HG03097 (cell line): ENCODE results near the gene ZNF641.
"Not testable (repeated sequence)": the region's sequence is repeated elsewhere in the genome, so short reads cannot be mapped to it uniquely, and the experiment has no call there.

Experiments used
- ATAC-seq: cut with Tn5 transposase; IDR thresholded peaks from one replicate; pipeline ENCODE4 v1.9.1; 2021; ENCODE audit not compliant: unreplicated experiment, low FRiP score

ZNF641 gene

GRCh38 chr12:48336061-48336460, 14.7 kb downstream of the ZNF641 start:
- no peak for ATAC-seq

- ATAC-seq: no peak
Observed at GRCh38 chr12:48334808-48335207, 15.9 kb downstream of the ZNF641 start.

GRCh38 chr12:48333680-48334079, 17.0 kb downstream of the ZNF641 start:
- ATAC-seq: not testable (repeated sequence)

GRCh38 chr12:48331399-48331798, 19.3 kb downstream of the ZNF641 start:
- ATAC-seq: no peak

- no peak for ATAC-seq
Observed at GRCh38 chr12:48329199-48329939, 21.4 kb downstream of the ZNF641 start.

- ATAC-seq: no peak
Observed at GRCh38 chr12:48316491-48316890, 34.2 kb downstream of the ZNF641 start.

- ATAC-seq: no peak
Observed at GRCh38 chr12:48311313-48311712, 39.4 kb downstream of the ZNF641 start.

- no peak for ATAC-seq
Observed at GRCh38 chr12:48307269-48307668, 43.5 kb downstream of the ZNF641 start.

- no peak for ATAC-seq
Observed at GRCh38 chr12:48305190-48305589, 45.5 kb downstream of the ZNF641 start.

GRCh38 chr12:48302161-48302911, 48.4 kb downstream of the ZNF641 start:
- no peak for ATAC-seq

- no peak for ATAC-seq
Observed at GRCh38 chr12:48300774-48301173, 49.9 kb downstream of the ZNF641 start.

- ATAC-seq: no peak
Observed at GRCh38 chr12:48296586-48297282, 54.0 kb downstream of the ZNF641 start.

GRCh38 chr12:48292040-48292439, 58.7 kb downstream of the ZNF641 start:
- ATAC-seq: no peak

GRCh38 chr12:48291511-48291910, 59.2 kb downstream of the ZNF641 start:
- ATAC-seq: no peak

- ATAC-seq: no peak
Observed at GRCh38 chr12:48288387-48289268, 62.1 kb downstream of the ZNF641 start.
